Caki2 (cell line): Measurements from ENCODE around the gene HOXC9. TPM values are rescaled to one million over a fixed set of nuclear protein-coding genes. Genes with fewer than 3 reads are reported as not detected.

Source experiments
- DNase-seq: peaks from one replicate; pipeline ENCODE4 v3.0.0-alpha.2; 2015; ENCODE audit warnings: low read depth
- in situ Hi-C: cut with HindIII; loops from 2 replicates; pipeline ENCODE4 v1.10.0; 2016; ENCODE audit warnings: low sequenced_read_pairs, low pct_unique_long_range_greater_than_20kb, mixed read lengths
- total RNA-seq: library from RNA; depleted of rRNA; stranded (reverse); fragments of >200 nt; shearing (Covaris generic); gene quantifications from 2 replicates; pipeline ENCODE4 v1.2.3, GENCODE V29; 2014; ENCODE audit warnings: low replicate concordance

Gene HOXC9
- total RNA-seq, 1 experiment from 2014 or later = 2.4 TPM

DNA sequence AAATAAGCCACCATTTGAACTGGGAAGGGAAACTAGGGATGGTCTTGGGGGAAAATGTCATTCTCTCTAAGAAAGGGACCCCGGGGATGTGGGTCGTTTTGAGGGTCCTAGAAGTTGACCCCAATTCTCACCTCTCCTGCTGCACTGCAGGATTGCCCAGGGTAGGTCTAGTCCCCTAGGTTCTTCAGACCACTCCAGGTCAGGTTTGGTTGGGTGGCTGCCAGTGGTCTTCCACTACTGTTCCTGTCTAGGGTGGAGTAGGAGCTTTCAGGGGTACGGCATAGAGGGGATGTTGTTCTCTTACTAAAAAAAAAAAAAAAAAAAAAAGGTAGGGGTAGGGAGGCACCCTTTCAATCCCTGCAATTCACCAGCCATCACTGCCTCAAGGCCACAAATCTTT, 16.1 kb downstream of the HOXC9 start:
- no peak for DNase-seq
- in situ Hi-C loops = loop anchor here (25.0 kb wide), 1 partner anchor 196 kb away; no protein-coding TSS in a partner anchor

GRCh38 chr12:54016478-54016964, 16.6 kb downstream of the HOXC9 start:
- in situ Hi-C loops = loop anchor here (25.0 kb wide), 1 partner anchor 196 kb away; no protein-coding TSS in a partner anchor
- peak; percentile 70 for DNase-seq

DNA sequence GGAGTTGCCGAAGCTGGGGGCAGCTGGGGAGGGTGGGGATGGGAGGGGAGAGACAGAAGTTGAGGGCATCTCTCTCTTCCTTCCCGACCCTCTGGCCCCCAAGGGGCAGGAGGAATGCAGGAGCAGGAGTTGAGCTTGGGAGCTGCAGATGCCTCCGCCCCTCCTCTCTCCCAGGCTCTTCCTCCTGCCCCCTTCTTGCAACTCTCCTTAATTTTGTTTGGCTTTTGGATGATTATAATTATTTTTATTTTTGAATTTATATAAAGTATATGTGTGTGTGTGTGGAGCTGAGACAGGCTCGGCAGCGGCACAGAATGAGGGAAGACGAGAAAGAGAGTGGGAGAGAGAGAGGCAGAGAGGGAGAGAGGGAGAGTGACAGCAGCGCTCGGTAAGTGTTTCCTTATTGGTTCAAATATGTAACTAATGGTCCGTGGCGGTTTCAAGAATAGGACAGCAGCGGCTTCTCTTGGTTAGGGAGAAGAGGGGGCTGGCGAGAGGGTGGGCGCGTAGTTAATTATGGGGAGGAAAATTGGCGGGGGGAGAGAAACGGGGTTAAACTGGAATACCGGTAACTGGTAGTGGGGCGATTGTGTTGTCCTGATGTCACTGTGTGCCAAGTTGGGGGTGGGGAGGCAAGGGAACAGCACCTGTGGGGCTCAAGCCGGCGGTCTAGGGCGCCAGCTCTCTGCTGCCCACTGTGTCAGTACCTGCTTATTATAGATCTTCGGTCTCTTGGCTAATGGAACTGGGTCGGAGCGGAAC, 17.2 kb downstream of the HOXC9 start:
- in situ Hi-C loops = loop anchor here (25.0 kb wide), 1 partner anchor 195 kb away; no protein-coding TSS in a partner anchor
- DNase-seq = peak; percentile 81

- DNase-seq = peak; percentile 98
- in situ Hi-C loops = loop anchor here (25.0 kb wide), 1 partner anchor 194 kb away; no protein-coding TSS in a partner anchor
Observed at GRCh38 chr12:54017878-54018467, 18.0 kb downstream of the HOXC9 start.

DNA sequence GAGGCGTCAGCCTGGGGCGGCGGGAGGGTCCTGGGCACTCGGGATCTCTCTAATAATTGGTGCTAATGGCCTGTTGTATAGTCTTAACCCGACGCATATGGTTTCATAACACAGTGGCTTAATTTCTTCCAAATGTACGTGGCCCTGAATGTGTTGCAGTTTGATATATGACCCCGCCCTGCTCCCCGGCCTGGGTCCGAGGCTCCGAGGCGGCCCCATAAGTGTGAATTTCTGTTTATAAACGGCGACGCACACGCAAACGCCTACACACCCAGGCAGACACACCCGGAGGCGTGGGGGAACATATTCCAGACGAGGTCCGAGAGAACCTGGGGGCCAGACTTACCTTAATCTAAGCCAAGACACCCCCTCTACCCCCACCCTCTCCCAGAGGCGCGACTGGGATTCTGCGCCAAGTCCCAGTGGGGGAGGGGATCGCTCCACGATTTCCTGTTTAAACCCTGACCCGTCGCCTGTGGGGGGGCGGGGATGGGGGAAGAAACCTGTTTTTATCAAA, 18.6 kb downstream of the HOXC9 start:
- no peak for DNase-seq
- in situ Hi-C loops = loop anchor here (25.0 kb wide), 1 partner anchor 194 kb away; no protein-coding TSS in a partner anchor

DNA sequence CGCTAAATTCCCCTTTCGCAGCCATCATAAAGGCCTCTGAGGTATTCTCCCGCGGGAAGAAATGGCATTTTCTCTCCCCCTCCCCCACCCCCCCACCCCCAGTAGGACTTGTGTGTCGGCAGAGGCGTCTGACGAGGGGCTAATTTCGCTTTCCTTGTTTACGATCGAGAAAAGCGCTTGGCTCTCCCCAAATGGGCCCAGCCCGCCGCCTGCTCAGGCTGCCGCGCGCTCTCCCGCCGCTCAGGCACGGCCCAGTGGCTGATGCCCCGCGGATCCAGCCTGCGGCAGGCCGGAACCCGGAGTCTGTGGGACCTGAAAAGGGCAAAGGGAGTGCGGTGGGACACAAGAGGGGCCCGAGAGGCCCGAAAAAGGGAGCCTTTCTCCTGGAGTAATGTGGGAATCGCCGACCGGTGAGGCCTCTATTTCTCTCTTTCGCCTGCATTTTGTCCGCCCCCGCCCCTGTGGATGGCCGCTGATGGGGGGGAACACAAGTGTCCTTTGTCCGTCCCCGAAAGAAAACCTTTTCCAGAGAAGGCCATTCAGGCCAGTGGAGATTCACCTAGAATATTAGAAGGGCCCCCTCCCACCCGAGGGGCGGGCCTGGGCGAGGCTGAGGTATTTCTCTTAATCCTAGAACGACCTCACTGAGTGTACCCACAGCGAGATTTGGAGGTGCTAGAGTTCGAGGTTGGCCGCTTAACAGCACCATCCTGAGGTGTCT, 19.3 kb downstream of the HOXC9 start:
- in situ Hi-C loops = loop anchor here (25.0 kb wide), 1 partner anchor 193 kb away; no protein-coding TSS in a partner anchor
- no peak for DNase-seq

DNA sequence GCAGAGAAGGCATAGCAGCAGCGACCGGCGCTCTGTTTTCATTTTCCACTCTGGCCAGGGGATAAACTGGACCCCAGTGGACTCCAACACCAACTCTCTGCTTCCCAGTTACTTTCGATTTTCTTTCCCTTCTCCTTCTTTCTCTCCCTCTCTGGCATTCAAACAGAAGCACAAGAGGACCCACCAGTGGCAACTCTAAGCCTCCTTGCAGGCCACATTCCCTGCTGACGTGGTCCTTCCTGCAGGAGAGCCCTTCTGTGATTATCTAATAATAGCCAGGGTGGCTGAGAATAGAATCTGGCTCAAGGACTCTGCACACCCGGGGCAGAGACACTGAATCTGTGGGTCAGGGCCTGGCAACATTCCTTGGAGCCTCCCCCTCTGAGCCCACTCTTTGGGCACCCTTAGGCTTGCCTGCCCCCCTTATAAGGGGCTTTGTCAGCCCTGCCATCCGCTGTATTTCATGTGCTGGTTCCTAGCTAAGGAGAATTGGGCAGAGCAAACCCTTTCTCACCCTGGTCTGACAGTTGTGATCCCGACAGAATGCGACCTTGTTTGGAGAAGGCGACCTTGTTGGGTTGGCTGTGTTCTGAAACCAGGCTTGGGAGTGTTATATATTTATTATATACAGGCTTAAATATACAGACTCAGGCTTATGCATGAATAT, 20.1 kb downstream of the HOXC9 start:
- in situ Hi-C loops = loop anchor here (25.0 kb wide), 1 partner anchor 192 kb away; no protein-coding TSS in a partner anchor
- DNase-seq = no peak

DNA sequence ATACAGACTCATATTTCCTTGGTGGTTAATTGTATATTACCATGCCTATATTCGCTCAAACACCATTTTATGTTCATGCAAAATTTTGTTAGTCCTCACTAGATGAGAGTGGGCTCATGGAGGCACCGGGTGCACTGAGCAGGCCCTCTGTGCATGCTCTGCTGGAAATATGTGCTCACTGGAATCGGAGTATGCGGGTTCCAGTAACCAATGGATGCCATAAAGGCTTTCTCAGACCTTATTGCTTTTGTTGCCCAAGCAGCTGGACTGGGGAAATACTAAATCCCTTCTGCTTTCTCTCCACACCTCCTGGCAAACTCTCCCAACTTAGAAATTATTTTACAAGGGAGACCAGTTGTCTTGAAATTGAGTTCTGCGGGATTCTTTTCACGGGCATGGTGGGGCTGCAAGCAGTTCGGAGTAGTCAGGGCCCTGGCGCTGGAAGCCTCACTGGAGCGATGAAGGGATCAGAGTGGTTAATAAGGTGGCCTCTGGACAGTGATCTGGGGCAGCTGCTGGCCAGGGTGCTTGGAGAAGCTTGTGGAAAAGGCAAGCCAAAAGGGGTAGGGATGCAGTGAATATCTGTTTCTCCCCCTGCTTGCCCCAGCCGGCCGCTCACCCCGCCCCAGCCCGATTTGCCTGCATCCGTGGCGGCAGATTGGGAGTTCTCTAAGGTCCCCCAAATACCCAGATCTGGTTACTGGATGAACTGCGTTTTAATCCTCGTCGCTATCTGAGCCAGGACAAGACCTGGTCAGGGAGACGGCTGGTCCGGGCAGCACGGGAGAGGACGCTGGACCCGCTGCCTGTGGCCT, 20.8 kb downstream of the HOXC9 start:
- DNase-seq = no peak
- in situ Hi-C loops = loop anchor here (25.0 kb wide), 1 partner anchor 192 kb away; no protein-coding TSS in a partner anchor

GRCh38 chr12:54021432-54022013, 21.6 kb downstream of the HOXC9 start:
- no peak for DNase-seq

DNA sequence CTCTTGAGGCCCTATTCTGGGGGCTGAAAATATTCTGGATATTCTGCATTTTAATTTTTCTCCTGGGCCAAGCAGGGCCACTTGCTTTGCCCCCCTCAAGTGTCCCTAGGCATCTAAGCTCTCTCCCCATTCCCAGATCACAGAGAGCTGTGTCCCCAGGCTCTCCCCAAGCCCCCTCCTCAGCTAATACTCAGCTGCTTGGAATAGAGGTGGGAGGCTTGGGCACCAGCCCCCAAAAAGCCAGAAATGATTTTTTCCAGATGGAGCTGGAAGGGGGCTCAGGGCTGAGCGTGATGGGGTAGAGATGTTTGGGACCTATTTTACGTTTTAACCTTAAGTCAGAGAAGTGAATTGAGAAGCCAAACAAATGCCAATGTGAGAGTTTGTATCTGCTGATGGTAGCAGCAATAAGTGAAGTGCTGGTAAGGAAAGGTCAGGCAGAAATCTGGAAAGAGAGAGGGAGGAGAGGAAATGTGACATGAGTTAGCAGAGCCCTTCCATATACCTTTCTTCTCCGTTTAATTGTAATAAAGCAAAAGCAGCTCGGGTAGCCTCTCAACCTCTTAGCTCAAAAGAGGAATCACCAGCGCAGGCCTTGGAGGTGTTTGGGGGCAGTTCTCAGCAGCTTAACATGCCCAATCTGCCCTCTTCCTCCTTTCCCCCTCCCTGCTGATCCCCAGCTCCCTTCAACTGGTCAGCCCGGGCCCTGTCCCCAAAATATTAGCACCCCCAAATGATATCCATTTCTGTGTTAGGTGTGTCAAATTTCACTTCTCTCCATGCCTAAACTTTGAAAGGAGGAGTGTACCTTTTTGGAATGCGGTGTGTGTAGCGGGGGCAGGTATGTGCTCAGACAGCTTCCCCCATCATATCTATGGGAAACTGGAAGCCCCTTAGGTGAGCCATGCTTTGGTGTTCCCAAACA, 23.3 kb downstream of the HOXC9 start:
- in situ Hi-C loops = loop anchor here (25.0 kb wide), 1 partner anchor 189 kb away; no protein-coding TSS in a partner anchor
- no peak for DNase-seq

More at GRCh38 chr12:54021432-54022013, 21.6 kb downstream of the HOXC9 start:
- in situ Hi-C loops = loop anchor here (25.0 kb wide), 1 partner anchor 191 kb away; no protein-coding TSS in a partner anchor

DNA sequence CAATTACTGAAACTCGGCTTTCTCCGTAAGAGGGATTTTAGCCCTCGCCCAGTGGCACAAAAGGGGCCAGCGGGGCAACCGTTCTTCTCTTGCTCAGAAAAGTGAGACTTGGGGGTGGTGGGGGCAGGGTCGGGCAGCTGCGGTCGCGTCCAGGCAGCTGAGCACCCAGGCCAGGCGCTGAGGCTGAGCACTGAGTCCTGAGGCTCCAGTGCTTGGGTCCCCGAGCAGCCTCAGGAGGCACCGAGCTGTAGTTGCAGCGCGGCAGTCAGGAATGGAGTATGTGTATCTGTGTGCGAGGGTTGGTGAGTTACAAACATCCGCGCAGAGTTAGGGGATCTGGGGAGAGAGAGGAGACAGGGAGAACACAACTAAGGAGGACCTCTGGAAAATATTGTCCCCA, 24.2 kb downstream of the HOXC9 start:
- in situ Hi-C loops = loop anchor here (25.0 kb wide), 1 partner anchor 188 kb away; no protein-coding TSS in a partner anchor
- no peak for DNase-seq

DNA sequence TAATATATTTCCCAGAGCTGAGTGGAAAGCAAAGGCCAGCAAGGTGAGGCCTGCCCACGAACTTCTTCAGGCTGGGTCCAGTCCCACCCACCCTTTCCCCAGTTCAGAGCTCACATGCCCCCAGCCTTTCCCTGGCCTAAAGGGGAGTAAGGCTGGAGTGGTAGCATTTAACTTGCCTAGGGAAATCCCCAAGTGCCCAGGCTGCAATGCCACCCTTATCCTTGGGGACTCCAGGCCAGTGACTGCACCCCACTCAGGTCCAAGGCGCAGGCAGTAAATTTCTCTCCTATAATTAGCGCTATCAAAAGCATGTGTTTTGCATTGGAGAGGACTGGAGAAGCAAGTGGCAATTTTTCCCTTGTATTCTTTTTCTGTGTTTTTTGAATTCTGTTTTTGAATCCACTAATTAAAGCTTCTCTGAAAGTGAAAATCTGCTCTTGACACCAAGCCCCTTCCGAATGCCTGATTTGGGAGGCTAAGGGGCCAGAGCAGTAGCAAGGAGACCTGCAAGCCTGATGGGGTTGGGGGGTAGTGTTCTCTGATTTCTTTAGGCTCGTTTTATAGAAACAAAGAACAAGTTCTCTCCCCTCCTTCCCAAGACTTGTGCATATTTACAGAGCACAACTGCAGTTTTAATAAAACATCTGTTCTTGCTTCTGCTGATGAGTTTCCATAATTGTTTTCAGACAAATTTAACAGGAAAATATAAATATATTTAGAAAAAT, 24.8 kb downstream of the HOXC9 start:
- in situ Hi-C loops = loop anchor here (25.0 kb wide), 1 partner anchor 188 kb away; no protein-coding TSS in a partner anchor
- no peak for DNase-seq

DNA sequence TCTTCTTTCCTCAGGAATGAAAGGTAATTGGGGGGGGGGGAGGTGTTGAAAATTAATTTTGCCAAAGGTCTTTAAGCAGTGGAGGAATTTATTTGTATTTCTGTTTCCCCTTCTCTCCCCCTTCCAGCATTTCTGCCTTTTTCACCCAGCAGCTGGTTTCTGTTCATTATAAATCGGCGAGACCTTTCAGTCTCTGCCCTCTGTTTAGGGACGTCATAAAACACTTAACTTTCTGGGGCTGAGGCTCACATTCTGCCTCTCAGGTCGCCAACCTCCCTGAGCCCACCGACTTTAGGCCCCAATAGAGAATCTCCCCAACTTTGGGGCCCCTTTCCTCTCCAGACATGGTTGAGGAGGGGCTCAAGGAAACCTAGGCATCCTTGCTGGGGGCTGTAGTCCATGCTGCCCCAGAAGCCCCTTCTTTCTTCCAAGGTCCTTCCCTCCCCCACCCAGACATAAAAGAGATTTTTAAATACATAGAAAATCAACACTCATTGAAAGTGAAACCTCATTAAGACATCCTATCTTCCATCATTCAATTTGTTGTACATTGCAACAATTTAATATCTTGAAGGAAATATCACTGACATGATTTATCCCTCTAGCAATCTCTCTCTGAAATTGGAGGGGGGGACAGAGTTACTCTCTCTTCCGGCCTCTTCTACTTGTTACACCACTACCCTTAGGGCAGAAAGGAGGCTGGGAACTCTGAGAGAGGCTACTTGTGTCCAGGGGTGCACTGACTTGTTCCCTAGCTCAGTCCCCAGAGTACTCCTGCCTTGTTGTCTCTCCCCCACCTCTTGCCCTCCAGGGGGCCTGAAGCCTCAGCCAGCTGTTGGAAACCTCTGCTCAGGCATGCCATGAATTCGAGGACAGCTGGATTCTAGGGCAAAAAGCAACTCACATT, 25.8 kb downstream of the HOXC9 start:
- in situ Hi-C loops = no loop called here
- no peak for DNase-seq
